Adrenal gland (tissue), 12 donors: Measurements from ENCODE around the gene SIAH3. TPM values are rescaled to one million over a fixed set of nuclear protein-coding genes. Genes with fewer than 3 reads are reported as not detected.

Experiments used
- DNase-seq, 7 donors: peaks; one replicate each; pipeline ENCODE4 v3.0.0-alpha.2; 2019 to 2020
- H3K27ac ChIP-seq, 5 donors: fragments of 200-600 bp; sonication (generic) in 4 of 5; 1 replicate in 3 of 5; 2 replicates in 2 of 5; pipeline versions ENCODE4 v1.5.1 to v1.8.0; 2016 to 2020; ENCODE audit warnings: mild to moderate bottlenecking in 1 of 5
- H3K27me3 ChIP-seq: fragments of 200-600 bp; 2 replicates; pipeline ENCODE4 v1.8.0; 2021
- H3K36me3 ChIP-seq, 2 donors: fragments of 200-600 bp; replicated peaks in 1 of 2; 1 replicate in 1 of 2; 2 replicates in 1 of 2; pipeline versions ENCODE4 v1.5.1 to v1.8.0; 2018 to 2022
- H3K4me1 ChIP-seq, 2 donors: fragments of 200-600 bp; replicated peaks in 1 of 2; 1 replicate in 1 of 2; 2 replicates in 1 of 2; pipeline versions ENCODE4 v1.5.1 to v1.8.0; 2018 to 2021
- H3K4me3 ChIP-seq, 4 donors: fragments of 200-600 bp; sonication (generic) in 3 of 4; one replicate each; pipeline ENCODE4 v1.5.1; 2016 to 2018
- H3K9me3 ChIP-seq, 3 donors: fragments of 200-600 bp; sonication (generic) in 1 of 3; replicated peaks in 1 of 3; 1 replicate in 2 of 3; 2 replicates in 1 of 3; pipeline versions ENCODE4 v1.5.1 to v1.8.0; 2016 to 2021
- POLR2A ChIP-seq, 2 donors: fragments of 450-650 bp; IDR thresholded peaks; one replicate each; pipeline ENCODE4 v1.6.1; 2017; ENCODE audit warnings: antibody characterized with exemption in 2 of 2, mild to moderate bottlenecking in 2 of 2, moderate library complexity in 1 of 2
- WGBS, 4 donors: extraction: QIAGEN DNeasy Blood & Tissue Kit in 2 of 4; methylation state at CpG; one replicate each; pipeline versions ENCODE4 v1.1.5 to v1.1.7; 2013 to 2017; 5-methylcytosine and 5-hydroxymethylcytosine counted together
- intact Hi-C, 2 donors: fragments of 100-400 bp; cut with DNase I; formaldehyde crosslinking; loops; one replicate each; pipeline versions ENCODE4 v1.14.1 to v1.15.0; 2022 to 2023
- polyA plus RNA-seq, 3 donors: library from polyadenylated mRNA; stranded (reverse); fragments of 200-250 nt in 2 of 3; fragments of 350-450 nt in 1 of 3; fragmentation: Illumina TruSeq in 1 of 3; extraction: RNeasy Lipid Tissue Mini Kit (QIAGEN cat#74804) in 1 of 3; gene quantifications; one replicate each; pipeline ENCODE4 v1.2.3, GENCODE V29; 2013 to 2014
- total RNA-seq, 9 donors: library from RNA; depleted of rRNA in 4 of 9; stranded (reverse); fragments of >200 nt in 4 of 9; fragments of 120-200 nt in 1 of 9; fragmentation: NEBNext Ultra II Directional in 1 of 9; extraction: Animal tissue kit (Norgen Biotek cat#: 25700) in 1 of 9; gene quantifications; one replicate each; pipeline versions ENCODE4 v1.1.0 to v1.2.4, GENCODE V29; 2013 to 2023
- TF ChIP-seq, protein P1 (sequence below), 6 experiments: fragments of 450-650 bp in 4 of 6; fragments of 200-600 bp in 2 of 6; sonication (generic) in 1 of 6; IDR thresholded peaks; 1 replicate in 5 of 6; 2 replicates in 1 of 6; pipeline versions ENCODE4 v1.5.1 to v1.8.0; 2016 to 2021; ENCODE audit warnings: antibody characterized with exemption in 6 of 6, mild to moderate bottlenecking in 2 of 6, moderate library complexity in 1 of 6
- donor health status: healthy with polysubstance abuse.
- donor health status: Bipolar disorder and iron deficiency.
- donor health status: DM: yes; HTN: yes; CAD: no.
- donor health status: DM: no; HTN: no; CAD: no.
- donor health status: DM: no; HTN: no; CAD: no.
- donor health status: DM: yes; HTN: yes; CAD: no.

Gene SIAH3
- total and polyA plus RNA-seq, 12 donors: 0.03 to 0.64 (median 0.24) TPM

- 29 to 60% (median 50%) methylated on average over 2 of the region's 2 CpGs for WGBS, 4 donors
- Histone ChIP-seq H3K9me3 (no peaks in the 10 kb centered on the region), H3K4me3 (no peak overlapping the region), H3K4me1 (no peaks in the 10 kb centered on the region), H3K36me3 (no peaks in the 10 kb centered on the region), H3K27ac (no peak overlapping the region), H3K27me3 (no peaks in the 10 kb centered on the region)
- no peak for DNase-seq
- intact Hi-C loops: no loop called here
- no peak for TF ChIP-seq POLR2A (IDR thresholded peaks at IDR 0.05)
- TF ChIP-seq, protein P1, sequence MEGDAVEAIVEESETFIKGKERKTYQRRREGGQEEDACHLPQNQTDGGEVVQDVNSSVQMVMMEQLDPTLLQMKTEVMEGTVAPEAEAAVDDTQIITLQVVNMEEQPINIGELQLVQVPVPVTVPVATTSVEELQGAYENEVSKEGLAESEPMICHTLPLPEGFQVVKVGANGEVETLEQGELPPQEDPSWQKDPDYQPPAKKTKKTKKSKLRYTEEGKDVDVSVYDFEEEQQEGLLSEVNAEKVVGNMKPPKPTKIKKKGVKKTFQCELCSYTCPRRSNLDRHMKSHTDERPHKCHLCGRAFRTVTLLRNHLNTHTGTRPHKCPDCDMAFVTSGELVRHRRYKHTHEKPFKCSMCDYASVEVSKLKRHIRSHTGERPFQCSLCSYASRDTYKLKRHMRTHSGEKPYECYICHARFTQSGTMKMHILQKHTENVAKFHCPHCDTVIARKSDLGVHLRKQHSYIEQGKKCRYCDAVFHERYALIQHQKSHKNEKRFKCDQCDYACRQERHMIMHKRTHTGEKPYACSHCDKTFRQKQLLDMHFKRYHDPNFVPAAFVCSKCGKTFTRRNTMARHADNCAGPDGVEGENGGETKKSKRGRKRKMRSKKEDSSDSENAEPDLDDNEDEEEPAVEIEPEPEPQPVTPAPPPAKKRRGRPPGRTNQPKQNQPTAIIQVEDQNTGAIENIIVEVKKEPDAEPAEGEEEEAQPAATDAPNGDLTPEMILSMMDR (IDR thresholded peaks at IDR 0.05): no peak
These were observed 104.5 kb downstream of the SIAH3 start for GRCh38 chr13:45747071-45747470.

DNA sequence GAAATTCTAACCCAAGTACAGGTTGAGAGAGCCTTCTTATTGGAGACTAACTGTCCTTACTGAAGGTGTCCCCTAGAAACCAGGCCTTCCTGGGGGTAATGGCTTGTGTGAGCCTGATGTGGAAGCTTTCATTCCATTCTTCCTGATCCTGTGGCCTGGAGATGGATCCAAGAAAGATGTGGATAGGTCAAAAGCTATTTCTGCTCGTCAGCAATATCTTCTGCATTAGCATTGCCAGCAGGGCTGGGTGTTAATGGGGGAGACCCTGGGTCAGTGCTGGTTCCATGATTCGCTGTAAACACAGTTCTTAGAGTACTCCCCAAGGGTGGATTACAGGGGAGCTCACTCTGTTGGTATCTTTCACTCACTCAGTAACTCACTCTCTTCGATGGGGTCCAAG lies 106.6 kb downstream of the SIAH3 start:
- TF ChIP-seq, protein P1 (IDR thresholded peaks at IDR 0.05): no peak
- TF ChIP-seq POLR2A (IDR thresholded peaks at IDR 0.05): no peak
- H3K27me3 ChIP-seq: no peaks in the 10 kb centered on the region
- no peak overlapping the region for H3K27ac ChIP-seq
- no peak for DNase-seq
- WGBS, 4 donors: 73 to 84% (median 79%) methylated on average over 3 of the region's 3 CpGs
- no peaks in the 10 kb centered on the region for H3K9me3 ChIP-seq
- intact Hi-C loops: no loop called here
- no peaks in the 10 kb centered on the region for H3K36me3 ChIP-seq
- H3K4me1 ChIP-seq: no peaks in the 10 kb centered on the region
- no peak overlapping the region for H3K4me3 ChIP-seq

- no peaks in the 10 kb centered on the region for H3K27me3 ChIP-seq
- H3K9me3 ChIP-seq: no peaks in the 10 kb centered on the region
- no peak for DNase-seq
- no peak overlapping the region for H3K4me3 ChIP-seq
- no peak overlapping the region for H3K27ac ChIP-seq
- no peak for TF ChIP-seq POLR2A (IDR thresholded peaks at IDR 0.05)
- TF ChIP-seq, protein P1 (IDR thresholded peaks at IDR 0.05): no peak
- intact Hi-C loops: no loop called here
- WGBS, 4 donors: 79 to 92% (median 86%) methylated on average over 2 to 5 of the region's 5 CpGs
- H3K4me1 ChIP-seq: no peaks in the 10 kb centered on the region
- H3K36me3 ChIP-seq: no peaks in the 10 kb centered on the region
These were observed 108.6 kb downstream of the SIAH3 start for GRCh38 chr13:45742985-45743384.

GRCh38 chr13:45737571-45738017 lies 114.0 kb downstream of the SIAH3 start:
- no peak overlapping the region for H3K4me3 ChIP-seq
- H3K36me3 ChIP-seq: no peaks in the 10 kb centered on the region
- no peaks in the 10 kb centered on the region for H3K9me3 ChIP-seq
- TF ChIP-seq, protein P1 (IDR thresholded peaks at IDR 0.05): peak in 1 of 6 experiments; percentile 3
- TF ChIP-seq POLR2A (IDR thresholded peaks at IDR 0.05): no peak
- WGBS, 4 donors: 50 to 63% (median 53%) methylated on average over 2 of the region's 2 CpGs
- intact Hi-C loops: no loop called here
- H3K4me1 ChIP-seq: no peaks in the 10 kb centered on the region
- no peak overlapping the region for H3K27ac ChIP-seq
- H3K27me3 ChIP-seq: no peaks in the 10 kb centered on the region
- DNase-seq: no peak
